AG09309 (cell line): Measurements from ENCODE around the gene JUN.

ENCODE experiments used
- DNase-seq: peaks from one replicate; pipeline ENCODE4 v3.0.0-alpha.2; 2010; ENCODE audit warnings: low read depth
- H3K4me3 ChIP-seq: 2 replicates; pipeline ENCODE4 v1.5.1; 2011; ENCODE audit warnings: mild to moderate bottlenecking, low read depth, low read length, moderate library complexity; ENCODE audit not compliant: control insufficient read depth
- TF ChIP-seq, protein P1 (sequence below): IDR thresholded peaks from 2 replicates; pipeline ENCODE4 v1.5.1; 2011; ENCODE audit warnings: mild to moderate bottlenecking, low read depth, low read length, inconsistent platforms; ENCODE audit not compliant: insufficient read depth, control insufficient read depth; ENCODE audit errors: missing control alignments

Gene JUN

DNA sequence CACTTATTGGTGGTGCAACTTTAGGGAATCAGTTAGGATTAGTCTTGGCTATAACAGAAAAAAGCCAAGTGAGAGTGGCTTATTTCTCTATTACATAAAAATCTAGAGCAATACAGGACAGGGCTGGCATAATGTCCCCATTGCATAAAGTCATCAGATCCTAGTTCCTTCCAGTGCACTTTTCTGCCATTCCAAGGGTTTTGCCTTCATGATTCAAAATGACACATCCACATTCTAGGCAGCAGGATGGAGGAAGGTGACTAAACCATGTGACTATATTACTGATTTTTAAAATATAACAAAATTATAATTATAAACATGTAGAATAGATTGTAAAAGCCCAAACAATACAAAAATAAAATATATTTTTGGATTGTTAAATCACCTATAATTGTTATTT is 18.8 kb downstream of the JUN start:
- no peak for DNase-seq
- no peak overlapping the region for H3K4me3 ChIP-seq
- TF ChIP-seq, protein P1, sequence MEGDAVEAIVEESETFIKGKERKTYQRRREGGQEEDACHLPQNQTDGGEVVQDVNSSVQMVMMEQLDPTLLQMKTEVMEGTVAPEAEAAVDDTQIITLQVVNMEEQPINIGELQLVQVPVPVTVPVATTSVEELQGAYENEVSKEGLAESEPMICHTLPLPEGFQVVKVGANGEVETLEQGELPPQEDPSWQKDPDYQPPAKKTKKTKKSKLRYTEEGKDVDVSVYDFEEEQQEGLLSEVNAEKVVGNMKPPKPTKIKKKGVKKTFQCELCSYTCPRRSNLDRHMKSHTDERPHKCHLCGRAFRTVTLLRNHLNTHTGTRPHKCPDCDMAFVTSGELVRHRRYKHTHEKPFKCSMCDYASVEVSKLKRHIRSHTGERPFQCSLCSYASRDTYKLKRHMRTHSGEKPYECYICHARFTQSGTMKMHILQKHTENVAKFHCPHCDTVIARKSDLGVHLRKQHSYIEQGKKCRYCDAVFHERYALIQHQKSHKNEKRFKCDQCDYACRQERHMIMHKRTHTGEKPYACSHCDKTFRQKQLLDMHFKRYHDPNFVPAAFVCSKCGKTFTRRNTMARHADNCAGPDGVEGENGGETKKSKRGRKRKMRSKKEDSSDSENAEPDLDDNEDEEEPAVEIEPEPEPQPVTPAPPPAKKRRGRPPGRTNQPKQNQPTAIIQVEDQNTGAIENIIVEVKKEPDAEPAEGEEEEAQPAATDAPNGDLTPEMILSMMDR: no peak

DNA sequence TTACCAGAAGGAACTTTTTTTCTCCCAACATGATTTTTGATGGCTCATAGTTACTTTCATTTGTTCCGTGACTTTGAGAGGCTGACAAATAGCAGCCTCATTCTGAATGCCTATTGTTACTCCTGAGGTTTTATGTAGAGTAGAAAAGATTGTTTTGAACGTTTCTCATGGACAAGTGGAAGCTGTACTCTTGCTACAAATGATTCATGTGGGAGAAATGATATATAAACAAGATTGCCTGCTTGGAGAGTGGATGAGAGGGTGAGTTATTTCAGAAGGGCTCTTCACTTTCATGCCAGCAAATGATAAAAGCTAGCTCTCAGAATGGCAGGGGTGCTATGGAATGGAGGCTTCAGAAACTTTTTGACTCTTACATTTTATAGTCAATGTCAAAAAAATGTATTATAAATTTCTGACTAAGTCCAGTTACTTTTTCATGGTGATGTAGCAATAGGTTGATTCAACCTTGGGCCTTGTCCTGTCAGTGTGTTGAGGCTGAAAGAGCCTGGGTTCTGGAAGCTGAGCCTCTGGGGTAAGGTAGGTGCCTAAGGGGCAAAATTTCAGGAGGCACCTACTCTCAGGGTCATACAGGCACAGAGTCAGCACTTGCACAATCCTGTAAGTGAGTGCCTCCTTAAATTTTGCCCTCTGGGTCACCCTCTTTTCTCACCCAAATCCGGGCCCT is 19.4 kb downstream of the JUN start:
- H3K4me3 ChIP-seq: no peak overlapping the region
- DNase-seq: peak; percentile 88
- TF ChIP-seq, protein P1: no peak

DNA sequence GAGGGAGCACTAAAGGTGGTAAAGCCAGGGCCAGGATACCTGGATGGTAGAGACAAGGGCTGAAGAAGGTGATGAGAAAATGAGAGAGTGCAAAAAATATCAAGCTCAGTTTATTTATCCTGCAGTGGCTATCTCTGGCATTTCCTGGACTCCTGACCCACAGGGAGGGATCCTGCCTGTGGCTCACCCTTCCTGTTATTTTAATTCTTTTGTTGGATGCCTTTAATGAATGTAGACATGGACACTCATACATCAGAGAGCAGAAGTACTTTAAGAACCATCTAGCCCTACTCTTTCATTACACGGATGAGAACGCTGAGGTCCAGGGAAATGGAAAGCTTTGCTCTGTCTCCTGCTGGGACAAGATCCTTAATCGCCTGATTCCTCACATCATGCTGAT is 20.6 kb downstream of the JUN start:
- DNase-seq: no peak
- H3K4me3 ChIP-seq: no peak overlapping the region
- TF ChIP-seq, protein P1: no peak

DNA sequence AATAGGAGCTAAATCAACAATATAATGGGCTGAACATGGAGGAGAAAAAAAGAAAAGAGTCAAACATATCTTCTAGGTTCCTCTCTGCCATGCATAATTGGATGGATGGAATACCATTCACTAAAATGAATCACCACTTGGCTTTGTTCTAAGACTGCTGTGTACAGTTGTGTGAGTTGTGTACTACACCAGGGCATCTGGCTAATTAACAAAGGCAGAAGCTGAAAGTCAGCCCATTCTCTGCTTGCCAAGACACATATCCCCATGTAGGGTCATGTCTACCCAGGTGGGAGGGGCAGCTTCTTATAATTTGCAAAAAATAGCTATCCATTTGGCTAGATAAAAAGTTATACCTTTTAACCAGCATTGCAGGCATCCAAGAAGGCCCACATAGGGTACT is 21.0 kb downstream of the JUN start:
- no peak for DNase-seq
- TF ChIP-seq, protein P1: no peak
- H3K4me3 ChIP-seq: no peak overlapping the region

DNA sequence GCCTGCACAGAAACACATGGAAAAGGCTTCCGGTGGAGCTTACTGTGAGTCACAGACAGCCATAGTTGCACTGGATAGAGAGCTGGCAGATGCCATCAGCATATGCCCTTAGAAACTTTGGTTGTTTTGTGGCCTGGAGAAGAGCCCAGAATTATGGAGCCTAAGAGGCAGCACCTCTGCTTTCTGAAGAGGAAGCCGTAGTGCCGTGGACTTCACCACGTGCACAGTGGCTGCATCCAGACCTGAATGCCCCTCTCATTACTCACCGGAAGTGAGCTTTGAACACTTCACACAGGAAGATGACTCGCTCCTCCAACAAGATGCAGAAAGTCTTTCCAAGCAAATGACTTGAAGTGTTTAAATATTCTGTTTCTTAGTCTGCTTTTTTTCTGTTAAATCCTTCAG is 28.4 kb downstream of the JUN start:
- TF ChIP-seq, protein P1: no peak
- no peak overlapping the region for H3K4me3 ChIP-seq
- peak; percentile 100 for DNase-seq

DNA sequence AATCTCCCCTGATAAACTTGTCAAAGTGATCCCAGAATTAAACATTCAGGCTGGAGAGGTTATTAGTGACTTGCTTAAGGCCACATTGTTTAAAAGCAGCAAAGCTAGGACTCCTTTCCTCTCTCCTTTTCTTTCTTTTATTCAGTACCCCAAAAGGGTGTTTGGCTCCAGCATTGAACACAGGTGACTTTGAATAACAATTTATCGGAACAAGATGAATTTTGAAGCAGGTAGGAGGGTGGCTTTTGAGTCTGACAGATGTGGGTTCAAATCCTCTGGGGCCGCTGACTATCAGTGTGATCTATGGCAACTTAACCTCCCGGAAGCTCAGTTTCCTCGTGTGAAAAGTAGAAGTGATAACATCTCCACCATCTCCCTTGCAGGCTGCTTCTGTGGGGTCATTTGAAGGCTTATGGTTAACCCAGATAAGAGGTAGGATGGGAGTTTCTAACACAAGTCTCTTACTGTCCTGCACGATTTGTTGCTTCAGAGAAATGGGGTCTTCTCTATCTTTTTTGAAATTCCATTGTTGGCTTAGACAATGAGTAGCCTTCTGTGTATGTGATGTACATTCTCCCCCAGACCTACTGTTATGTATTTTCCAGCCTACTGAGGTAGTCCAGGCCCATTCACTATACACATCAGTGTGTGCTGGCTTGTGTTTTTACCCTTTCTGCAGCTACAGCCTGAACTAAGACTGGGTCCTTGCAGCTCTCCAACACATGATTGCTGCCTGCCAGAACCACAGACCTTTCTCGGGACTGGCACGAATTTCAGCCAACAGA is 29.0 kb downstream of the JUN start:
- TF ChIP-seq, protein P1: no peak
- H3K4me3 ChIP-seq: no peak overlapping the region
- DNase-seq: no peak
